ENCODE data around the gene ABCF1. TPM values are rescaled to one million over a fixed set of nuclear protein-coding genes. Genes with fewer than 3 reads are reported as not detected.

ABCF1 gene
- total RNA-seq, 2 experiments from 2014 or later = 86.1 to 88.0 TPM

DNA sequence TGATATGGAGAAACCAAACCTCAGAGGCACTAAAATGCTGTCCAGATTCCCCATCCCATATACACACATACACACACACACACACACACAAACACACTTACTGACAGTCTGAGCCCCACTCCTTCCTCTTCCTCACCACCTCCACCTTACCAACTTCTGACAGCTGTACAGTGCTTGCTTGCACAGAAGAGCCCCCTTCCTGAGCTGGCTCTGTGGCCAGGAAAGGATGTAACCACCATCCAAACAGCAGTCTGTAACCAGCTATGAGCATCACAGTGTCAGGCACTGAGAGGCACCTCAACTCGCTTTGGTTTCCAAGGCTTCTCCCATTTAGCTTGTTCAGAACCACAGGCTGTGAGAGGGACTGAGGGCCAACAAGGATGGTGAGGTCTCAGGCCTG lies 69.8 kb downstream of the ABCF1 start:
- Mint-ChIP-seq H3K4me1 (ENCODE audit: low read depth) (peaks cover 18% of the 10 kb centered on the region), H3K4me3 (no peak overlapping the region), H3K9me3 (no peaks in the 10 kb centered on the region), H3K27ac (no peak overlapping the region), H3K27me3 (no peaks in the 10 kb centered on the region), H3K36me3 (ENCODE audit: low read depth) (peaks cover 35% of the 10 kb centered on the region)
- H3K4me1 ChIP-seq (ENCODE audit: insufficient read depth, low read length) = peaks cover 7% of the 10 kb centered on the region
- H3K36me3 ChIP-seq (ENCODE audit: insufficient read depth, low read length) = peaks cover 17% of the 10 kb centered on the region
- intact Hi-C loops (cut with DNase I, micrococcal nuclease) = no loop called here
- TF ChIP-seq, protein P1, sequence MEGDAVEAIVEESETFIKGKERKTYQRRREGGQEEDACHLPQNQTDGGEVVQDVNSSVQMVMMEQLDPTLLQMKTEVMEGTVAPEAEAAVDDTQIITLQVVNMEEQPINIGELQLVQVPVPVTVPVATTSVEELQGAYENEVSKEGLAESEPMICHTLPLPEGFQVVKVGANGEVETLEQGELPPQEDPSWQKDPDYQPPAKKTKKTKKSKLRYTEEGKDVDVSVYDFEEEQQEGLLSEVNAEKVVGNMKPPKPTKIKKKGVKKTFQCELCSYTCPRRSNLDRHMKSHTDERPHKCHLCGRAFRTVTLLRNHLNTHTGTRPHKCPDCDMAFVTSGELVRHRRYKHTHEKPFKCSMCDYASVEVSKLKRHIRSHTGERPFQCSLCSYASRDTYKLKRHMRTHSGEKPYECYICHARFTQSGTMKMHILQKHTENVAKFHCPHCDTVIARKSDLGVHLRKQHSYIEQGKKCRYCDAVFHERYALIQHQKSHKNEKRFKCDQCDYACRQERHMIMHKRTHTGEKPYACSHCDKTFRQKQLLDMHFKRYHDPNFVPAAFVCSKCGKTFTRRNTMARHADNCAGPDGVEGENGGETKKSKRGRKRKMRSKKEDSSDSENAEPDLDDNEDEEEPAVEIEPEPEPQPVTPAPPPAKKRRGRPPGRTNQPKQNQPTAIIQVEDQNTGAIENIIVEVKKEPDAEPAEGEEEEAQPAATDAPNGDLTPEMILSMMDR (IDR thresholded peaks at IDR 0.05) = no peak
- ATAC-seq (ENCODE audit: poor library complexity) (no peak), DNase-seq (peak in 1 of 14 experiments; percentile 8)
- H3K27ac ChIP-seq (ENCODE audit: low read depth in 1 of 2, low read length in 2 of 2) = no peak overlapping the region
- CTCF ChIA-PET = interaction anchor here (0.9 to 2.1 kb wide), 3 partner anchors 15 to 90 kb away, joined by 3 to 6 read pairs (median 4); partner anchors contain the start of gene ATAT1
- H3K9me3 ChIP-seq (ENCODE audit: control insufficient read depth in 1 of 2, insufficient read depth in 1 of 2, low read length in 2 of 2) = no peaks in the 10 kb centered on the region
- H3K4me3 ChIP-seq (ENCODE audit: low read length) = no peak overlapping the region
- POLR2A ChIA-PET = interaction anchor here (1.7 kb wide), 1 partner anchor 28 kb away, joined by 9 read pairs; no protein-coding TSS in a partner anchor
- H3K27me3 ChIP-seq (ENCODE audit: control insufficient read depth in 1 of 2, insufficient read depth in 2 of 2, low read length in 2 of 2) = no peaks in the 10 kb centered on the region

Small RNA genes within 50 kb of the gene (microRNA-seq; reads per million reads assigned to microRNA genes)
- 18.5 reads per million, percentile 48 among the genes with 10 or more reads in this experiment for gene MIR877 (ENCODE audit: borderline microRNAs expressed, borderline replicate concordance)

Other genes with a start within 250 kb of the ABCF1 start
- gene TRIM39, start 244.5 kb upstream of the ABCF1 start, total RNA-seq = 10 to 100 TPM; 38.2 to 38.3 TPM
- 10 to 100 TPM; 42.8 to 51.9 TPM for gene RPP21, start 226.3 kb upstream of the ABCF1 start, total RNA-seq
- gene HLA-E, start 81.9 kb upstream of the ABCF1 start, total RNA-seq = 1,000 to 10,000 TPM; 1,136 to 1,173 TPM
- gene GNL1, start 15.0 kb upstream of the ABCF1 start, total RNA-seq = 100 to 1,000 TPM; 145 to 151 TPM
- 10 to 100 TPM; 10.3 to 13.2 TPM for gene PRR3, start 14.1 kb upstream of the ABCF1 start, total RNA-seq
- 10 to 100 TPM; 92.2 to 95.3 TPM for gene PPP1R10, start 45.8 kb downstream of the ABCF1 start, total RNA-seq
- 10 to 100 TPM; 15.3 to 15.5 TPM for gene MRPS18B, start 46.4 kb downstream of the ABCF1 start, total RNA-seq
- 1 to 10 TPM; 4.1 to 5.2 TPM for gene ATAT1, start 55.4 kb downstream of the ABCF1 start, total RNA-seq
- gene C6orf136, start 75.7 kb downstream of the ABCF1 start, total RNA-seq = 10 to 100 TPM; 20.3 to 21.7 TPM
- gene DHX16, start 101.6 kb downstream of the ABCF1 start, total RNA-seq = 10 to 100 TPM; 15.9 to 16.1 TPM
- gene PPP1R18, start 115.2 kb downstream of the ABCF1 start, total RNA-seq = 10 to 100 TPM; 30.9 to 31.6 TPM
- 1 to 10 TPM; 3.8 to 4.4 TPM for gene NRM, start 119.5 kb downstream of the ABCF1 start, total RNA-seq
- gene MDC1, start 145.8 kb downstream of the ABCF1 start, total RNA-seq = 10 to 100 TPM; 50.5 to 56.8 TPM
- gene TUBB, start 148.9 kb downstream of the ABCF1 start, total RNA-seq = 10 to 100 TPM; 76.0 to 78.4 TPM
- 10 to 100 TPM; 31.6 TPM for gene FLOT1, start 171.2 kb downstream of the ABCF1 start, total RNA-seq
- 1 to 10 TPM; 5.7 to 5.8 TPM for gene IER3, start 173.1 kb downstream of the ABCF1 start, total RNA-seq